A673 (cell line): ENCODE measurements around the gene EBPL. TPM values are rescaled to one million over a fixed set of nuclear protein-coding genes. Genes with fewer than 3 reads are reported as not detected.

Source experiments
- BruUV-seq: library from RNA; stranded (reverse); fragments of 400-500 nt; replicated peaks from 2 replicates; lab custom pipeline; 2021; lab: Mats Ljungman, UMichigan
- CTCF ChIA-PET: fragments of 300-600 bp; sonication (Branson Sonifier 250); formaldehyde crosslinking; loops from one replicate; lab custom pipeline; 2022; ENCODE audit warnings: antibody characterized with exemption; lab: Charles Lee
- POLR2A ChIA-PET: fragments of 300-600 bp; sonication (Branson Sonifier 250); formaldehyde crosslinking; loops from one replicate; lab custom pipeline; 2022; ENCODE audit warnings: antibody characterized with exemption; ENCODE audit not compliant: low non-redundant PET; lab: Charles Lee
- DNase-seq: peaks from one replicate; pipeline ENCODE4 v3.0.0-alpha.2; 2015; ENCODE audit warnings: low spot score
- H3K27ac ChIP-seq: fragments of 200-600 bp; sonication (generic); 2 replicates; pipeline ENCODE4 v1.5.1; 2016; ENCODE audit warnings: mixed run types, low read depth, mild to moderate bottlenecking, mixed read lengths, antibody characterized with exemption, low read length; ENCODE audit not compliant: poor library complexity, severe bottlenecking
- H3K27me3 ChIP-seq: fragments of 200-600 bp; sonication (generic); replicated peaks from 2 replicates; pipeline ENCODE4 v1.6.1; 2017; ENCODE audit warnings: mixed run types, low read depth, mild to moderate bottlenecking, mixed read lengths, antibody characterized with exemption, low read length; ENCODE audit not compliant: insufficient read depth, poor library complexity
- H3K36me3 ChIP-seq: fragments of 200-600 bp; sonication (generic); 2 replicates; pipeline ENCODE4 v1.6.1; 2016; ENCODE audit warnings: mixed run types, mild to moderate bottlenecking, mixed read lengths, antibody characterized with exemption, low read length; ENCODE audit not compliant: insufficient read depth, poor library complexity, severe bottlenecking
- H3K4me1 ChIP-seq: fragments of 200-600 bp; sonication (generic); 2 replicates; pipeline ENCODE4 v1.6.1; 2017; ENCODE audit warnings: mixed run types, mild to moderate bottlenecking, mixed read lengths, antibody characterized with exemption, low read length; ENCODE audit not compliant: insufficient read depth, poor library complexity, severe bottlenecking
- H3K4me3 ChIP-seq: fragments of 200-600 bp; sonication (generic); 2 replicates; pipeline ENCODE4 v1.5.1; 2016; ENCODE audit warnings: low read depth, mixed run types, mild to moderate bottlenecking, mixed read lengths, low read length; ENCODE audit not compliant: poor library complexity, severe bottlenecking
- H3K9me3 ChIP-seq: fragments of 200-600 bp; sonication (generic); 2 replicates; pipeline ENCODE4 v1.6.1; 2016; ENCODE audit warnings: mixed run types, low read depth, mild to moderate bottlenecking, mixed read lengths, antibody characterized with exemption, low read length; ENCODE audit not compliant: poor library complexity, severe bottlenecking
- CTCF ChIP-seq: fragments of 300-800, 200-600 bp; sonication (generic); conservative IDR thresholded peaks from 2 replicates; pipeline ENCODE4 v1.5.1; 2017; ENCODE audit warnings: low read depth, mild to moderate bottlenecking, antibody characterized with exemption, low read length, moderate library complexity, mixed read lengths
- EZH2 ChIP-seq: fragments of 200-600 bp; sonication (generic); IDR thresholded peaks from 2 replicates; pipeline ENCODE4 v1.6.1; 2017; ENCODE audit warnings: borderline replicate concordance, low read depth, mild to moderate bottlenecking, mixed read lengths, antibody characterized with exemption, low read length; ENCODE audit not compliant: poor library complexity, severe bottlenecking
- intact Hi-C: fragments of 100-400 bp; cut with micrococcal nuclease; formaldehyde crosslinking; loops from one replicate; pipeline ENCODE4 v1.10.0; 2022; ENCODE audit not compliant: unreplicated experiment
- total RNA-seq: library from RNA; stranded (reverse); gene quantifications from 2 replicates; pipeline ENCODE4 v1.2.3, GENCODE V29; 2021

The EBPL gene
- total RNA-seq, 1 experiment from 2014 or later: 66.5 TPM

GRCh38 chr13:49697468-49697867 is 6.2 kb upstream of the EBPL start:
- intact Hi-C loops: no loop called here
- BruUV-seq: no TSS peak
- H3K27ac ChIP-seq: no peak overlapping the region
- no peak overlapping the region for H3K4me3 ChIP-seq
- H3K9me3 ChIP-seq: no peaks in the 10 kb centered on the region
- peaks cover 18% of the 10 kb centered on the region for H3K36me3 ChIP-seq
- H3K27me3 ChIP-seq: no peaks in the 10 kb centered on the region
- no peak for TF ChIP-seq CTCF
- no peak for TF ChIP-seq EZH2
- no peaks in the 10 kb centered on the region for H3K4me1 ChIP-seq
- ChIA-PET CTCF (no interaction called here), POLR2A (no interaction called here)
- DNase-seq: no peak

DNA sequence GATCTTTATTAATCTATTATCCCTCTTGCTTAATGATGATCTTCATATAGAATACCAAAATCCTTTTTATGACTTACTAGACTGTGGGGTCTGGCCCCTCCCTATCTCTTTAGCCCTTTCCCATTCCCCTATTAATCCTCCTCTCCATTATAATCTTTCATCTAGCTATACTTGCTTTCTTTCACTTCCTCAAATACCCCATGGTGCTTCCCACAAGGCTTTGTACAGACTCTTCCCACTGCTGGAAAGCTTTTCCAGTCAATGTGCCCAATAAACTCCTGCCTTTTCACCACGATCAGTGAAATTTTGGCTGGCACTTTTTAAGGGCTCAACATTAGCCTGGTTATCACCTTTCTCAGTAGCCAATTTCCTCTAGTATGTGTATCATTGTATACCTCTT is 3.2 kb upstream of the EBPL start:
- Histone ChIP-seq H3K4me1 (peaks cover 6% of the 10 kb centered on the region), H3K9me3 (no peaks in the 10 kb centered on the region), H3K27ac (no peak overlapping the region), H3K4me3 (no peak overlapping the region), H3K27me3 (no peaks in the 10 kb centered on the region), H3K36me3 (no peaks in the 10 kb centered on the region)
- intact Hi-C loops: no loop called here
- no peak for DNase-seq
- no TSS peak for BruUV-seq
- TF ChIP-seq CTCF (no peak), EZH2 (no peak)
- ChIA-PET CTCF (no interaction called here), POLR2A (no interaction called here)

DNA sequence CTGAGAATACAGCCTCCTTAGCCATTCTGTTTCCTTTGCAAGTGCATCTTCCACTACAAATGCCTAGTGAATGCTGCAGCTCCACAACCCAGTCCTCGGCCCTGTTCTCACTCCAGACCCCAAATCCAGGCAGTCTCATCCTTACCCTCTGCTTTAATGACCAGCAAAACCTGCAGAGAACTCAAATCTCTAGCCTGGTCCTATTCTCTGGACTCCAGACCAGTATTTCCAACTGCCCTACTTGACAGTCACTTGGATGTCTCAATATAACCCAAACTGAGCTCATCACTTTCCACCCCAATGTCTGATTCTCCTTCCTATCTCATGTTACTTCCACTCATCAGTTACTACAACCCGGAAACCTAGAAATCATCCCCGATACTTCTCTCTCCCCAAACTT is 2.6 kb upstream of the EBPL start:
- Histone ChIP-seq H3K9me3 (no peaks in the 10 kb centered on the region), H3K27me3 (no peaks in the 10 kb centered on the region), H3K27ac (no peak overlapping the region), H3K4me3 (no peak overlapping the region), H3K36me3 (no peaks in the 10 kb centered on the region), H3K4me1 (peaks cover 6% of the 10 kb centered on the region)
- ChIA-PET CTCF (no interaction called here), POLR2A (no interaction called here)
- no peak for TF ChIP-seq CTCF
- TF ChIP-seq EZH2: no peak
- no TSS peak for BruUV-seq
- no peak for DNase-seq
- intact Hi-C loops: no loop called here
